HG02884 (cell line): ENCODE data around the gene C15orf39.
"Not testable (repeated sequence)": the region's sequence is repeated elsewhere in the genome, so short reads cannot be mapped to it uniquely, and the experiment has no call there.

ENCODE experiments used
- ATAC-seq: cut with Tn5 transposase; IDR thresholded peaks from one replicate; pipeline ENCODE4 v1.9.1; 2021; ENCODE audit warnings: mild to moderate bottlenecking, moderate library complexity; ENCODE audit not compliant: unreplicated experiment

C15orf39 gene

GRCh38 chr15:75229191-75230015 is 27.7 kb downstream of the C15orf39 start:
- no peak for ATAC-seq

GRCh38 chr15:75230016-75230343 is 28.3 kb downstream of the C15orf39 start:
- no peak for ATAC-seq

- ATAC-seq: no peak
Observed at GRCh38 chr15:75230551-75231371, 29.1 kb downstream of the C15orf39 start.

GRCh38 chr15:75231836-75232235 is 30.2 kb downstream of the C15orf39 start:
- no peak for ATAC-seq

- ATAC-seq: no peak
Observed at GRCh38 chr15:75232252-75232813, 30.7 kb downstream of the C15orf39 start.

- ATAC-seq: no peak
Observed at GRCh38 chr15:75232826-75233503, 31.3 kb downstream of the C15orf39 start.

GRCh38 chr15:75233504-75234190 is 32.0 kb downstream of the C15orf39 start:
- ATAC-seq: no peak

- ATAC-seq: no peak
Observed at GRCh38 chr15:75234191-75234810, 32.6 kb downstream of the C15orf39 start.

- ATAC-seq: no peak
Observed at GRCh38 chr15:75235051-75235673, 33.5 kb downstream of the C15orf39 start.

- ATAC-seq: no peak
Observed at GRCh38 chr15:75235760-75236729, 34.4 kb downstream of the C15orf39 start.

- ATAC-seq: no peak
Observed at GRCh38 chr15:75237316-75237982, 35.8 kb downstream of the C15orf39 start.

GRCh38 chr15:75238150-75238549 is 36.5 kb downstream of the C15orf39 start:
- ATAC-seq: no peak

GRCh38 chr15:75245741-75246140 is 44.1 kb downstream of the C15orf39 start:
- not testable (repeated sequence) for ATAC-seq

- ATAC-seq: not testable (repeated sequence)
Observed at GRCh38 chr15:75248991-75249390, 47.3 kb downstream of the C15orf39 start.

GRCh38 chr15:75249726-75250125 is 48.0 kb downstream of the C15orf39 start:
- no peak for ATAC-seq

GRCh38 chr15:75251343-75251742 is 49.7 kb downstream of the C15orf39 start:
- ATAC-seq: not testable (repeated sequence)

- not testable (repeated sequence) for ATAC-seq
Observed at GRCh38 chr15:75252285-75252684, 50.6 kb downstream of the C15orf39 start.

GRCh38 chr15:75258034-75258433 is 56.4 kb downstream of the C15orf39 start, which contains the start of gene GOLGA6C:
Gene GOLGA6C, plus strand, starts transcription at chr15:75258334. Its CDS starts 265 bp downstream, at chr15:75258599.
- not testable (repeated sequence) for ATAC-seq
